H1 (cell line): ENCODE data around the gene ASB4. TPM values are rescaled to one million over a fixed set of nuclear protein-coding genes. Genes with fewer than 3 reads are reported as not detected.

Experiments used
- ASH2L ChIP-seq: fragments of 200-600, 300-600 bp; sonication (generic); IDR thresholded peaks from one replicate; pipeline ENCODE4 v1.7.1; 2017; ENCODE audit warnings: low read length
- CBX8 ChIP-seq: fragments of 300-800, 300-1000 bp; sonication (generic); IDR thresholded peaks from 2 replicates; pipeline ENCODE4 v1.7.1; 2016; ENCODE audit warnings: low read depth, low read length, borderline replicate concordance
- EGR1 ChIP-seq: IDR thresholded peaks from 2 replicates; pipeline ENCODE4 v1.6.1; 2011; ENCODE audit warnings: low read depth, low read length, borderline replicate concordance
- HDAC6 ChIP-seq: IDR thresholded peaks from one replicate; pipeline ENCODE4 v1.7.1; 2012; ENCODE audit warnings: low read depth, mild to moderate bottlenecking, inconsistent platforms, low read length, moderate library complexity
- NANOG ChIP-seq: IDR thresholded peaks from 2 replicates; pipeline ENCODE4 v1.6.1; 2011; ENCODE audit warnings: low read length, low read depth, mild to moderate bottlenecking, inconsistent platforms; ENCODE audit not compliant: insufficient read depth, poor library complexity, severe bottlenecking
- POLR2AphosphoS5 ChIP-seq: IDR thresholded peaks from 2 replicates; pipeline ENCODE4 v1.6.1; 2011; ENCODE audit warnings: low read depth, low read length
- POU5F1 ChIP-seq: IDR thresholded peaks from 2 replicates; pipeline ENCODE4 v1.6.1; 2011; ENCODE audit warnings: low read depth, mild to moderate bottlenecking, low read length, moderate library complexity
- RAD21 ChIP-seq, 2 experiments: IDR thresholded peaks in 1 of 2; conservative IDR thresholded peaks in 1 of 2; 2 replicates each; pipeline ENCODE4 v1.6.1; 2011; ENCODE audit warnings: low read depth in 2 of 2, low read length in 2 of 2, improper control_type of control experiment in 1 of 2, inconsistent platforms in 1 of 2, mild to moderate bottlenecking in 1 of 2, moderate library complexity in 1 of 2
- SAP30 ChIP-seq: fragments of 300-600 bp; sonication (generic); IDR thresholded peaks from 2 replicates; pipeline ENCODE4 v1.7.1; 2012; ENCODE audit warnings: low read length, moderate library complexity, mild to moderate bottlenecking, inconsistent platforms; ENCODE audit not compliant: insufficient read depth, insufficient replicate concordance
- SIN3A ChIP-seq, 2 experiments: IDR thresholded peaks in 1 of 2; conservative IDR thresholded peaks in 1 of 2; 2 replicates each; pipeline ENCODE4 v1.6.1; 2011 to 2012; ENCODE audit warnings: low read length in 2 of 2, improper control_type of control experiment in 1 of 2, low read depth in 1 of 2, mild to moderate bottlenecking in 1 of 2
- SIRT6 ChIP-seq: IDR thresholded peaks from one replicate; pipeline ENCODE4 v1.7.1; 2012; ENCODE audit warnings: low read length, inconsistent platforms
- TAF1 ChIP-seq: IDR thresholded peaks from 2 replicates; pipeline ENCODE4 v1.6.1; 2011; ENCODE audit warnings: mild to moderate bottlenecking, low read depth, low read length
- TEAD4 ChIP-seq: IDR thresholded peaks from 2 replicates; pipeline ENCODE4 v1.6.1; 2012; ENCODE audit warnings: low read depth, low read length, inconsistent platforms, mixed read lengths
- ZNF274 ChIP-seq: IDR thresholded peaks from 2 replicates; pipeline ENCODE4 v1.7.0; 2012; ENCODE audit warnings: low read length, borderline replicate concordance; ENCODE audit errors: extremely low read depth
- polyA plus RNA-seq, 7 experiments: library from polyadenylated mRNA; depleted of rRNA in 3 of 7; stranded (reverse) in 5 of 7; unstranded in 2 of 7; fragments of >200 nt in 5 of 7; fragments of 200-250 nt in 2 of 7; gene quantifications; 1 replicate in 5 of 7; 2 replicates in 1 of 7; 4 replicates in 1 of 7; pipeline versions ENCODE4 v1.2.1 to v1.2.3, GENCODE V29; 2011 to 2013; ENCODE audit warnings: missing spikeins in 2 of 7, mixed read lengths in 2 of 7
- total RNA-seq: library from RNA; stranded (reverse); fragmentation: NEBNext Ultra II Directional; extraction: Animal tissue kit (Norgen Biotek cat#: 25700); gene quantifications from 2 replicates; pipeline ENCODE4 v1.2.1, GENCODE V29; 2021
- TF ChIP-seq, protein P1 (sequence below): IDR thresholded peaks from 2 replicates; pipeline ENCODE4 v1.6.1; 2012; ENCODE audit warnings: low read length, inconsistent platforms
- TF ChIP-seq, protein P2 (sequence below): IDR thresholded peaks from 2 replicates; pipeline ENCODE4 v1.6.1; 2012; ENCODE audit warnings: inconsistent platforms
- TF ChIP-seq, protein P3 (sequence below): IDR thresholded peaks from 2 replicates; pipeline ENCODE4 v1.6.1; 2011; ENCODE audit warnings: low read length, improper control_type of control experiment

The ASB4 gene
- total and polyA plus RNA-seq, 2 of the 8 experiments (the other 6 are each of a cell fraction or from before 2014, with no cell fraction given), result not detected

DNA sequence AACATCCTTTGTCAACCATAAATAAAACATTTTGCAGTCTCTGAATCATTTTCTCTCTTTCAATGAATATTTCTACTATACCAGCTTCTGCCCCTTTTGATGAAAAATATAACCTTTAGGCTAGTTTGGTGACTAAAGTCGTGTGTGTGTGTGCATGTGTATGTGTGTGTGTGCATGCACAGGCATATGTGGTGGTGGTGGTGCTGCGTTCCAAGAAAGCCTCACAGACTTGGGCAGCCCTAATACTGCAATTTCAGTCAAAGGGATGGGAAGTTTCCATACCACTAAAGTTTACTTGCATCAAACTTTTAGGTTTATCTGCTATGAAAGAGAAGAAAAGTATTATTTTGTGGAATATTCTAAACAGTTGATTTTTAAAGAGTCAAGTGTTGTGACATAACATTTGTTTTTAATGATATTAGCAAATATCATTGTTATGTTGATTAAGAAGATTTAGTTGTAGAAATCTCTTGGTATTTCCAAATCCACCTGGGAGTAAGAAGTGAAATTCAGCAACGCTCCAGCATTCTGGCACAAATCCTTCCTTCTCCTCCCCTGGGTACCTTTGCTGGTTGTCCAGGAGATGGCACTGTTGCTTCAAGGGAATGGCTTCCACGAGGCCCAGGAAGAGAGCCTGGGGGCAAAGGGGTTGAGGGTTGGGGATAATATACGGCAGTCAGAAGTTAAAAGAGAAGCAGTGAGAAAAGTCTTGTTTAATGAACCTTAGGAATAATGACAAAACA lies 41.5 kb downstream of the ASB4 start (continued):
- TF ChIP-seq, protein P1, sequence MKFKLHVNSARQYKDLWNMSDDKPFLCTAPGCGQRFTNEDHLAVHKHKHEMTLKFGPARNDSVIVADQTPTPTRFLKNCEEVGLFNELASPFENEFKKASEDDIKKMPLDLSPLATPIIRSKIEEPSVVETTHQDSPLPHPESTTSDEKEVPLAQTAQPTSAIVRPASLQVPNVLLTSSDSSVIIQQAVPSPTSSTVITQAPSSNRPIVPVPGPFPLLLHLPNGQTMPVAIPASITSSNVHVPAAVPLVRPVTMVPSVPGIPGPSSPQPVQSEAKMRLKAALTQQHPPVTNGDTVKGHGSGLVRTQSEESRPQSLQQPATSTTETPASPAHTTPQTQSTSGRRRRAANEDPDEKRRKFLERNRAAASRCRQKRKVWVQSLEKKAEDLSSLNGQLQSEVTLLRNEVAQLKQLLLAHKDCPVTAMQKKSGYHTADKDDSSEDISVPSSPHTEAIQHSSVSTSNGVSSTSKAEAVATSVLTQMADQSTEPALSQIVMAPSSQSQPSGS, result no peak
- TF ChIP-seq POU5F1 (no peak), EGR1 (no peak), POLR2AphosphoS5 (no peak), HDAC6 (no peak), SIN3A (conservative IDR thresholded peaks at IDR 0.05 in 1 of 2, IDR thresholded peaks at IDR 0.05 in 1 of 2; ENCODE audit: low read depth in 1 of 2, low read length in 2 of 2) (no peak), NANOG (no peak), CBX8 (no peak), ZNF274 (no peak), SIRT6 (no peak), TAF1 (no peak), ASH2L (no peak), SAP30 (no peak), TEAD4 (no peak), RAD21 (IDR thresholded peaks at IDR 0.05 in 1 of 2, conservative IDR thresholded peaks at IDR 0.05 in 1 of 2; ENCODE audit: low read depth in 2 of 2, low read length in 2 of 2) (peak; percentile 98)
- TF ChIP-seq, protein P2, sequence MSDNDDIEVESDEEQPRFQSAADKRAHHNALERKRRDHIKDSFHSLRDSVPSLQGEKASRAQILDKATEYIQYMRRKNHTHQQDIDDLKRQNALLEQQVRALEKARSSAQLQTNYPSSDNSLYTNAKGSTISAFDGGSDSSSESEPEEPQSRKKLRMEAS, result peak; percentile 62
- TF ChIP-seq, protein P3, sequence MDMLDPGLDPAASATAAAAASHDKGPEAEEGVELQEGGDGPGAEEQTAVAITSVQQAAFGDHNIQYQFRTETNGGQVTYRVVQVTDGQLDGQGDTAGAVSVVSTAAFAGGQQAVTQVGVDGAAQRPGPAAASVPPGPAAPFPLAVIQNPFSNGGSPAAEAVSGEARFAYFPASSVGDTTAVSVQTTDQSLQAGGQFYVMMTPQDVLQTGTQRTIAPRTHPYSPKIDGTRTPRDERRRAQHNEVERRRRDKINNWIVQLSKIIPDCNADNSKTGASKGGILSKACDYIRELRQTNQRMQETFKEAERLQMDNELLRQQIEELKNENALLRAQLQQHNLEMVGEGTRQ, result no peak
